GM12878 (cell line): ENCODE measurements around the gene LMBRD1. TPM values are rescaled to one million over a fixed set of nuclear protein-coding genes. Genes with fewer than 3 reads are reported as not detected.

Source experiments
- ATF3 ChIP-seq: IDR thresholded peaks from 2 replicates; pipeline ENCODE4 v1.6.1; 2011; ENCODE audit warnings: low read depth, mild to moderate bottlenecking, low read length, moderate library complexity, borderline replicate concordance; ENCODE audit errors: extremely low read depth
- BACH1 ChIP-seq: fragments of 450-650 bp; IDR thresholded peaks from 2 replicates; pipeline ENCODE4 v1.6.1; 2017; ENCODE audit warnings: mild to moderate bottlenecking, borderline replicate concordance
- CBX3 ChIP-seq: fragments of 200-600 bp; sonication (generic); IDR thresholded peaks from 2 replicates; pipeline ENCODE4 v1.6.1; 2016; ENCODE audit warnings: low read depth, borderline replicate concordance
- ESRRA ChIP-seq: IDR thresholded peaks from 2 replicates; pipeline ENCODE4 v1.6.1; 2012; ENCODE audit warnings: mild to moderate bottlenecking, low read length, improper control_type of control experiment
- FOS ChIP-seq: IDR thresholded peaks from 3 replicates; pipeline ENCODE4 v1.6.1; 2011; ENCODE audit warnings: borderline replicate concordance; ENCODE audit not compliant: insufficient read length; ENCODE audit errors: extremely low read depth
- IRF3 ChIP-seq: fragments of 450-650 bp; IDR thresholded peaks from 2 replicates; pipeline ENCODE4 v1.6.1; 2014; ENCODE audit warnings: mild to moderate bottlenecking
- PKNOX1 ChIP-seq: fragments of 450-650 bp; IDR thresholded peaks from 2 replicates; pipeline ENCODE4 v1.6.1; 2016; ENCODE audit warnings: mild to moderate bottlenecking
- SP1 ChIP-seq: IDR thresholded peaks from one replicate; pipeline ENCODE4 v1.6.1; 2011; ENCODE audit warnings: low read depth, low read length
- TCF7 ChIP-seq: IDR thresholded peaks from 2 replicates; pipeline ENCODE4 v1.6.1; 2014; ENCODE audit warnings: antibody characterized with exemption, borderline replicate concordance
- USF1 ChIP-seq: IDR thresholded peaks from 2 replicates; pipeline ENCODE4 v1.6.1; 2011; ENCODE audit warnings: borderline replicate concordance, low read depth, mild to moderate bottlenecking, moderate library complexity, mixed read lengths, low read length; ENCODE audit not compliant: insufficient read depth; ENCODE audit errors: extremely low read length
- USF2 ChIP-seq: IDR thresholded peaks from 2 replicates; pipeline ENCODE4 v1.6.1; 2011; ENCODE audit warnings: low read depth, low read length, improper control_type of control experiment, borderline replicate concordance
- ZBTB40 ChIP-seq: fragments of 450-650 bp; IDR thresholded peaks from 2 replicates; pipeline ENCODE4 v1.6.1; 2016; ENCODE audit warnings: mild to moderate bottlenecking, moderate library complexity, borderline replicate concordance
- polyA plus RNA-seq, 11 experiments: library from polyadenylated mRNA; depleted of rRNA in 4 of 11; unstranded in 6 of 11; stranded (reverse) in 5 of 11; fragments of >200 nt; fragmentation: Nextera tagmentation in 4 of 11; fragmentation: Illumina TruSeq in 1 of 11; extraction: Ambion mirVana in 4 of 11; extraction: Trizol in 1 of 11; gene quantifications; 1 replicate in 1 of 11; 2 replicates in 10 of 11; pipeline versions ENCODE4 v1.2.1 to v1.2.3, GENCODE V29; 2011 to 2016; ENCODE audit warnings: inconsistent platforms in 2 of 11, missing spikeins in 2 of 11, low read depth in 1 of 11
- total RNA-seq, 4 experiments: library from RNA; depleted of rRNA in 3 of 4; stranded (reverse); fragments of >200 nt in 3 of 4; fragmentation: Illumina TruSeq in 1 of 4; extraction: Trizol in 1 of 4; gene quantifications; 2 replicates each; pipeline versions ENCODE4 v1.2.1 to v1.2.3, GENCODE V29; 2013 to 2021

LMBRD1 gene
- total and polyA plus RNA-seq, 10 of the 15 experiments (the other 5 are each of a cell fraction or from before 2014, with no cell fraction given): 20.0 to 82.1 (median 27.2) TPM

- TF ChIP-seq ZBTB40: no peak
- no peak for TF ChIP-seq PKNOX1
- no peak for TF ChIP-seq ESRRA
- no peak for TF ChIP-seq USF1
- no peak for TF ChIP-seq ATF3
- TF ChIP-seq FOS: no peak
- no peak for TF ChIP-seq SP1
- no peak for TF ChIP-seq USF2
- TF ChIP-seq TCF7: no peak
- TF ChIP-seq IRF3: no peak
- TF ChIP-seq CBX3: no peak
- TF ChIP-seq BACH1: no peak
Observed at GRCh38 chr6:69813508-69813907, 16.7 kb upstream of the LMBRD1 start (continued).
